OCI-LY1 (cell line): ENCODE measurements around the gene SPECC1L.
A peak's percentile ranks its signal among the peaks of the same experiment; 100 is the strongest.

Source experiments
- H2AFZ ChIP-seq: fragments of 200-600 bp; sonication (generic), shearing (Covaris generic); 2 replicates; pipeline ENCODE4 v1.6.0; 2014; ENCODE audit warnings: antibody characterized with exemption, mild to moderate bottlenecking, low read length
- H3F3A ChIP-seq: fragments of 200-600 bp; sonication (generic), shearing (Covaris generic); 2 replicates; pipeline ENCODE4 v1.6.0; 2014; ENCODE audit warnings: mild to moderate bottlenecking, antibody characterized with exemption, low read length, moderate library complexity; ENCODE audit not compliant: insufficient read depth
- H3K27ac ChIP-seq: fragments of 200-600 bp; sonication (generic); 2 replicates; pipeline ENCODE4 v1.5.1; 2014; ENCODE audit warnings: low read length, mixed run types, mild to moderate bottlenecking, low read depth; ENCODE audit not compliant: poor library complexity, severe bottlenecking
- H3K27me3 ChIP-seq: fragments of 200-600 bp; sonication (generic); 2 replicates; pipeline ENCODE4 v1.6.0; 2014; ENCODE audit warnings: antibody characterized with exemption, mild to moderate bottlenecking, low read length, moderate library complexity; ENCODE audit not compliant: insufficient read depth
- H3K36me3 ChIP-seq: fragments of 200-600 bp; sonication (generic); 2 replicates; pipeline ENCODE4 v1.6.1; 2014; ENCODE audit warnings: mild to moderate bottlenecking, antibody characterized with exemption, low read length, moderate library complexity, mixed read lengths; ENCODE audit not compliant: insufficient read depth
- H3K4me1 ChIP-seq: fragments of 200-600 bp; sonication (generic); 2 replicates; pipeline ENCODE4 v1.5.1; 2014; ENCODE audit warnings: mild to moderate bottlenecking, low read length, moderate library complexity; ENCODE audit not compliant: insufficient read depth, severe bottlenecking
- H3K4me2 ChIP-seq: fragments of 200-600 bp; sonication (generic), shearing (Covaris generic); 2 replicates; pipeline ENCODE4 v1.6.1; 2014; ENCODE audit warnings: low read length
- H3K4me3 ChIP-seq: fragments of 200-600 bp; sonication (generic); 2 replicates; pipeline ENCODE4 v1.5.1; 2014; ENCODE audit warnings: low read length, low read depth, mild to moderate bottlenecking, mixed read lengths; ENCODE audit not compliant: poor library complexity, severe bottlenecking
- H3K79me2 ChIP-seq: fragments of 200-600 bp; shearing (Covaris generic); 2 replicates; pipeline ENCODE4 v1.6.1; 2016; ENCODE audit warnings: mixed run types, low read length, mixed read lengths; ENCODE audit not compliant: insufficient read depth
- H3K9ac ChIP-seq: fragments of 200-600 bp; sonication (generic), shearing (Covaris generic); 2 replicates; pipeline ENCODE4 v1.6.1; 2014; ENCODE audit warnings: mild to moderate bottlenecking, low read length, mixed read lengths
- H3K9me2 ChIP-seq: fragments of 200-600 bp; sonication (generic), shearing (Covaris generic); 2 replicates; pipeline ENCODE4 v1.6.1; 2014; ENCODE audit warnings: low read depth, mild to moderate bottlenecking, low read length, mixed read lengths
- H3K9me3 ChIP-seq: fragments of 200-600 bp; shearing (Covaris generic); 2 replicates; pipeline ENCODE4 v1.6.1; 2014; ENCODE audit warnings: low read length, mixed read lengths
- H4K20me1 ChIP-seq: fragments of 200-600 bp; sonication (generic), shearing (Covaris generic); 2 replicates; pipeline ENCODE4 v1.6.0; 2016; ENCODE audit warnings: mild to moderate bottlenecking, low read length; ENCODE audit not compliant: insufficient read depth
- CTCF ChIP-seq: fragments of 200-600 bp; sonication (generic), shearing (Covaris generic); IDR thresholded peaks from 2 replicates; pipeline ENCODE4 v1.5.1; 2017; ENCODE audit warnings: mild to moderate bottlenecking, antibody characterized with exemption, low read length, moderate library complexity, mixed read lengths
- EZH2 ChIP-seq: fragments of 200-600 bp; sonication (generic), shearing (Covaris generic); IDR thresholded peaks from 2 replicates; pipeline ENCODE4 v1.8.0; 2017; ENCODE audit warnings: borderline replicate concordance, mixed run types, mild to moderate bottlenecking, antibody characterized with exemption, low read length, moderate library complexity, mixed read lengths

SPECC1L gene

GRCh38 chr22:24437091-24437490 lies 166.5 kb downstream of the SPECC1L start:
- H3K4me2 ChIP-seq = peak overlapping the region; percentile 24; the same call in 1 of the 2 replicates
- H4K20me1 ChIP-seq = no peaks in the 10 kb centered on the region
- peaks cover 33% of the 10 kb centered on the region; the same call in 1 of the 2 replicates for H3K36me3 ChIP-seq
- H3F3A ChIP-seq = peaks cover 19% of the 10 kb centered on the region; the same call in 1 of the 2 replicates
- no peak overlapping the region for H2AFZ ChIP-seq
- H3K27ac ChIP-seq = peak overlapping the region; percentile 99
- no peaks in the 10 kb centered on the region for H3K9me2 ChIP-seq
- H3K79me2 ChIP-seq = no peaks in the 10 kb centered on the region
- peak overlapping the region; percentile 29; the same call in 1 of the 2 replicates for H3K9ac ChIP-seq
- TF ChIP-seq EZH2 (no peak), CTCF (no peak)
- no peaks in the 10 kb centered on the region for H3K27me3 ChIP-seq
- peaks cover 64% of the 10 kb centered on the region for H3K4me1 ChIP-seq
- peak overlapping the region; percentile 0 for H3K4me3 ChIP-seq
- H3K9me3 ChIP-seq = no peaks in the 10 kb centered on the region

GRCh38 chr22:24437741-24438328 lies 167.2 kb downstream of the SPECC1L start:
- Histone ChIP-seq H2AFZ (no peak overlapping the region), H3K4me3 (no peak overlapping the region), H3K27me3 (no peaks in the 10 kb centered on the region), H3K79me2 (no peaks in the 10 kb centered on the region), H3K36me3 (peaks cover 40% of the 10 kb centered on the region; the same call in 1 of the 2 replicates), H3K9me2 (no peaks in the 10 kb centered on the region), H3K9ac (peak overlapping the region; percentile 29; the same call in 1 of the 2 replicates), H3K4me2 (peak overlapping the region; percentile 24; the same call in 1 of the 2 replicates), H3K27ac (peak overlapping the region; percentile 99), H4K20me1 (no peaks in the 10 kb centered on the region), H3K4me1 (peaks cover 57% of the 10 kb centered on the region), H3K9me3 (no peaks in the 10 kb centered on the region), H3F3A (peaks cover 19% of the 10 kb centered on the region; the same call in 1 of the 2 replicates)
- TF ChIP-seq EZH2 (no peak), CTCF (peak; percentile 59)

DNA sequence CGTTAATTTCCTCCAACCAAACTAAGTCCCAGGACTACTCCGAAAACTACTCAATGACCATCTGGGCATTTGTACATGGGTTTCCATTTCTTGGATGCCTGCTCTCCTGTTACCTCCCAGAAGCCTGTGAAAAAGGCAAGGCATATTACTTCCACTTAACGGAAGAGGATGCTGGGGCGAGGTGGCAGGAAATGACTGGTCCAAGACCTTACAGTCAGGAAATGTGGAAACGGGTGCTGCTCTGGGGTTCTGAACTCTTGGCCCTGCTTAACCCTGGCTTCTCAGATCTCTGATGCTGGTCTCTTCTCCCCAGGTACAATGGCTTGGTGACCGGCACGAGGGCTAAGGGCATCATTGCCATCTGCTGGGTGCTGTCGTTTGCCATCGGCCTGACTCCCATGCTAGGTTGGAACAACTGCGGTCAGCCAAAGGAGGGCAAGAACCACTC lies 169.7 kb downstream of the SPECC1L start:
- Histone ChIP-seq H3K9me2 (no peaks in the 10 kb centered on the region), H3K79me2 (no peaks in the 10 kb centered on the region), H2AFZ (no peak overlapping the region), H3K4me3 (no peak overlapping the region), H3K27ac (no peak overlapping the region), H3K9me3 (no peaks in the 10 kb centered on the region), H3K27me3 (no peaks in the 10 kb centered on the region), H3K4me1 (peaks cover 32% of the 10 kb centered on the region), H3K4me2 (no peak overlapping the region), H3K9ac (no peak overlapping the region), H4K20me1 (no peaks in the 10 kb centered on the region), H3F3A (0 out of 2 replicates have a peak, but pooled peaks cover 3% of the 10 kb centered on the region), H3K36me3 (peaks cover 51% of the 10 kb centered on the region; the same call in 1 of the 2 replicates)
- no peak for TF ChIP-seq EZH2
- no peak for TF ChIP-seq CTCF
